GM18868 (cell line): ENCODE measurements around the gene MR1.

Source experiments
- ATAC-seq: cut with Tn5 transposase; IDR thresholded peaks from one replicate; pipeline ENCODE4 v1.9.1; 2021; ENCODE audit warnings: mild to moderate bottlenecking, moderate library complexity; ENCODE audit not compliant: unreplicated experiment

The MR1 gene

GRCh38 chr1:181062836-181063428 is 29.1 kb downstream of the MR1 start:
- ATAC-seq: peak; percentile 85

GRCh38 chr1:181064011-181064623 is 30.3 kb downstream of the MR1 start:
- ATAC-seq: no peak

- ATAC-seq: no peak
Observed at GRCh38 chr1:181064702-181065101, 30.9 kb downstream of the MR1 start.

- no peak for ATAC-seq
Observed at GRCh38 chr1:181073638-181074037, 39.9 kb downstream of the MR1 start.

- no peak for ATAC-seq
Observed at GRCh38 chr1:181075766-181076350, 42.1 kb downstream of the MR1 start.

- no peak for ATAC-seq
Observed at GRCh38 chr1:181076852-181077251, 43.1 kb downstream of the MR1 start.

- ATAC-seq: no peak
Observed at GRCh38 chr1:181077576-181078242, 43.9 kb downstream of the MR1 start.

GRCh38 chr1:181079382-181079781 is 45.6 kb downstream of the MR1 start:
- ATAC-seq: no peak

- ATAC-seq: no peak
Observed at GRCh38 chr1:181079920-181080319, 46.1 kb downstream of the MR1 start.

GRCh38 chr1:181080556-181080955 is 46.8 kb downstream of the MR1 start:
- ATAC-seq: no peak

GRCh38 chr1:181081395-181081794 is 47.6 kb downstream of the MR1 start:
- ATAC-seq: no peak

- ATAC-seq: peak; percentile 33
Observed at GRCh38 chr1:181083842-181084605, 50.2 kb downstream of the MR1 start.

GRCh38 chr1:181084606-181084969 is 50.8 kb downstream of the MR1 start:
- ATAC-seq: no peak

GRCh38 chr1:181086091-181086490 is 52.3 kb downstream of the MR1 start:
- no peak for ATAC-seq

- ATAC-seq: no peak
Observed at GRCh38 chr1:181086926-181087325, 53.1 kb downstream of the MR1 start.

GRCh38 chr1:181087400-181087901 is 53.7 kb downstream of the MR1 start:
- peak; percentile 25 for ATAC-seq

GRCh38 chr1:181088079-181089016 is 54.6 kb downstream of the MR1 start, which contains the start of gene IER5:
Gene IER5 (plus strand): TSS chr1:181088700. CDS start chr1:181088903, 203 bp downstream.
- ATAC-seq: peak; percentile 66

- ATAC-seq: no peak
Observed at GRCh38 chr1:181089017-181089675, 55.4 kb downstream of the MR1 start.
